Skeletal muscle satellite cell (primary cell): Measurements from ENCODE around the gene GPC5.

Source experiments
- H3K27me3 ChIP-seq: 2 replicates; pipeline ENCODE4 v1.7.0; 2013; ENCODE audit warnings: low read length; ENCODE audit not compliant: control insufficient read depth, insufficient read depth
- H3K36me3 ChIP-seq: 2 replicates; pipeline ENCODE4 v1.7.0; 2013; ENCODE audit warnings: mild to moderate bottlenecking, control low read depth, low read length; ENCODE audit not compliant: insufficient read depth
- H3K4me1 ChIP-seq: 2 replicates; pipeline ENCODE4 v1.7.0; 2013; ENCODE audit warnings: low read length; ENCODE audit not compliant: control insufficient read depth, insufficient read depth
- H3K4me2 ChIP-seq: 2 replicates; pipeline ENCODE4 v1.7.0; 2013; ENCODE audit warnings: mild to moderate bottlenecking, low read length
- H3K4me3 ChIP-seq: 2 replicates; pipeline ENCODE4 v1.7.0; 2013; ENCODE audit warnings: low read length
- H3K9ac ChIP-seq: 2 replicates; pipeline ENCODE4 v1.7.0; 2013; ENCODE audit warnings: mild to moderate bottlenecking, low read depth, low read length, moderate library complexity
- H3K9me3 ChIP-seq: replicated peaks from 2 replicates; pipeline ENCODE4 v1.7.0; 2013; ENCODE audit warnings: mild to moderate bottlenecking, control low read depth, low read length

GPC5 gene

DNA sequence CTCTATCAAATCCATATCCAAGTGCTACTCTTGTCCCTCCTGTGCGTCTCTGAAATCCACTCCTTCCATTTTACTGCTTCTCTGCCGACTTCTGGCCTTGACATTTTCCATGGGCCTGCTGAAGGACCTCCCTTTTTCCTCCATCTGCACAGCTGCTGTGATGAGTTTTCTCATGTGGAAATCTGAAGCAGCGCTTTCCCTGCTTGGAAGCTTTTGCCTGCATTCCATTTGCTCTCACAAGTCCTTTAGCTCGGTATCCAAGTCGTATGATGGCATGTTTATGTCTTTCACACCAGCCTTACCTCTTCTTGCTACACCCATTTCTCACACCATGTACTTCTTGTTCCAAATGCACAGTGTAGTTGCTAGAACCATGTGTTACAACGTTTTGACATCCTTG, 328.2 kb downstream of the GPC5 start:
- Histone ChIP-seq H3K4me3 (no peak overlapping the region), H3K4me2 (no peak overlapping the region), H3K9ac (no peak overlapping the region), H3K27me3 (no peaks in the 10 kb centered on the region), H3K9me3 (no peaks in the 10 kb centered on the region), H3K4me1 (no peaks in the 10 kb centered on the region), H3K36me3 (no peaks in the 10 kb centered on the region)

DNA sequence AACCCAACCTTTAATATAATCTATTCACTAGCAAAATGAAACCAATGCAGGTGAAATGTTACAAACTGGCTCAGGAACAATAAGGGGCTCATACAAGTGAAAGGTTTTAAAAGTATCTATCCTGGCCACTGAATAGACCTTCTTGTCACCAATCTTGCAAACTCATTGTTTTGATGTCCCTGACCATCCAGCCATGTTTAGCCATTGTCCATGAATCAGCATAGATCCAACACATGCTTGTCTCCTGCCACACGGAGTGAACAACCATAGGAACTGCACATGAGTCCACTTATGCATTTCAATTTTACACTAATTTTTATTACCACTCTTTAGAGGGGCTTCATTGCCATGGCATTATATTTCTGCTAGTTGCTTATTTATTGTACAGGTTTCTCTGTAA, 331.4 kb downstream of the GPC5 start:
- Histone ChIP-seq H3K4me3 (no peak overlapping the region), H3K9ac (no peak overlapping the region), H3K27me3 (no peaks in the 10 kb centered on the region), H3K4me1 (no peaks in the 10 kb centered on the region), H3K36me3 (no peaks in the 10 kb centered on the region), H3K4me2 (no peak overlapping the region), H3K9me3 (no peaks in the 10 kb centered on the region)

GRCh38 chr13:91739751-91740150, 341.3 kb downstream of the GPC5 start:
- H3K27me3 ChIP-seq, result no peaks in the 10 kb centered on the region
- H3K9me3 ChIP-seq, result no peaks in the 10 kb centered on the region
- H3K36me3 ChIP-seq, result no peaks in the 10 kb centered on the region
- H3K4me1 ChIP-seq, result no peaks in the 10 kb centered on the region
- no peak overlapping the region for H3K9ac ChIP-seq
- no peak overlapping the region for H3K4me2 ChIP-seq
- H3K4me3 ChIP-seq, result no peak overlapping the region

DNA sequence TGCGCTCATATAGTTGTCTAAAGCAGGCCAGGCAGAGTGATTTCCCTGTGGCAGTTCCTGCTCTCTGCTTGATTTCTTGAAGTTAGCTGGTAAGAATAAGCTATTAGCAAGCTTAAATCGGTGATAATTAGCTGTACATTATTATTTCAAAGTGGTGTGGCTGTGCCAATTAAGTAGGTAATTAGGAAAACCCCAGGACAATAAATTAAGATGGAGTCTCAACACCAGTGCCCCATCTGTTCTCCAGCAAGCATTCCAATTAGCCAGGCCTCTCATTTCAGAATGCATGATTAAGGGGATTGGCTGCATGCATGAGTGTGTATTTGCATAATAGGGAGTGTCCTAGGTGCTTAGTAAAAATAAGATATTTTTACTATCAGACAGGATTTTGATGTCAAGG, 342.3 kb downstream of the GPC5 start:
- Histone ChIP-seq H3K4me3 (no peak overlapping the region), H3K9ac (no peak overlapping the region)

GRCh38 chr13:91741925-91742324, 343.5 kb downstream of the GPC5 start:
- Histone ChIP-seq H3K9me3 (no peaks in the 10 kb centered on the region), H3K4me2 (no peak overlapping the region), H3K27me3 (no peaks in the 10 kb centered on the region), H3K4me1 (no peaks in the 10 kb centered on the region), H3K36me3 (no peaks in the 10 kb centered on the region), H3K9ac (no peak overlapping the region), H3K4me3 (no peak overlapping the region)

More for the DNA sequence above, 342.3 kb downstream of the GPC5 start:
- Histone ChIP-seq H3K4me1 (no peaks in the 10 kb centered on the region), H3K9me3 (no peaks in the 10 kb centered on the region), H3K4me2 (no peak overlapping the region), H3K27me3 (no peaks in the 10 kb centered on the region), H3K36me3 (no peaks in the 10 kb centered on the region)

GRCh38 chr13:91744284-91744683, 345.9 kb downstream of the GPC5 start:
- Histone ChIP-seq H3K9ac (no peak overlapping the region), H3K36me3 (no peaks in the 10 kb centered on the region), H3K9me3 (no peaks in the 10 kb centered on the region), H3K27me3 (no peaks in the 10 kb centered on the region), H3K4me2 (no peak overlapping the region), H3K4me1 (no peaks in the 10 kb centered on the region), H3K4me3 (no peak overlapping the region)

GRCh38 chr13:91745967-91746366, 347.5 kb downstream of the GPC5 start:
- H3K9ac ChIP-seq, result no peak overlapping the region
- H3K27me3 ChIP-seq, result no peaks in the 10 kb centered on the region
- H3K4me1 ChIP-seq, result no peaks in the 10 kb centered on the region
- no peak overlapping the region for H3K4me3 ChIP-seq
- H3K36me3 ChIP-seq, result no peaks in the 10 kb centered on the region
- H3K4me2 ChIP-seq, result no peak overlapping the region
- no peaks in the 10 kb centered on the region for H3K9me3 ChIP-seq

GRCh38 chr13:91747186-91747585, 348.8 kb downstream of the GPC5 start:
- Histone ChIP-seq H3K36me3 (no peaks in the 10 kb centered on the region), H3K4me1 (no peaks in the 10 kb centered on the region), H3K4me3 (no peak overlapping the region), H3K27me3 (no peaks in the 10 kb centered on the region), H3K9me3 (no peaks in the 10 kb centered on the region), H3K4me2 (no peak overlapping the region), H3K9ac (no peak overlapping the region)

DNA sequence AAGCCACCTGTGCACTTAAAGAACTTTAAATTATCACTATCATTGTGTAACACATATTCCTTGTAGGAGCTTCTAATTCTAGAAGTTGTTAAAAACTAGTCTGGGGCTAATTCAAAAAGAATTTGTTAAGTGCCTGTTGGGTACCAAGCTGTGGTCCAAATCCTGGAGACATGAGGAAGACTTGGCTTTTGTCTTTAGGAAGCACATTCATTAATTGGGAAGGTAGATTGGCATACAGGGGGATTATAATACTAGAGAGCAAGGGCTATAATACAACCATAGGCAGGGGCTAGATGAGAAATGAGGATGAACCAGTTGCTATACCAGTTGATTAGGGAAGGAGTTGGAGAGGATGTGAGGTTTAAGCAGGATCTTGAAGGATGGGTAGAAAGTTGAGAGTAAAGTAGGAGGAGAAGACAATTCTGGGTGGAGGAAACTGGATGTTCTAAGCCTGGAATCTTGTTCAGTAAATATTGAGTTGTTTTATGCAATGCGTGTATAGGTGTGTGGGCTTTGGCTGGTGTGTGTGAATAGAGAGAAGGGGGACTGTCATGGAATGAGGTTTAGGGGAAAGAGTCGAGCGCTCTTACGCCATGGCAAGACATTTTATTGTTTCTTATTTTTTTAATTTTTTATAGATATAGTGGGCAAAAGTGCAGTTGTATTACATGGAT, 350.1 kb downstream of the GPC5 start:
- Histone ChIP-seq H3K4me2 (no peak overlapping the region), H3K9me3 (peaks cover 2% of the 10 kb centered on the region), H3K4me3 (no peak overlapping the region), H3K4me1 (no peaks in the 10 kb centered on the region), H3K27me3 (no peaks in the 10 kb centered on the region), H3K9ac (no peak overlapping the region), H3K36me3 (no peaks in the 10 kb centered on the region)

GRCh38 chr13:91758724-91759123, 360.3 kb downstream of the GPC5 start:
- peaks cover 3% of the 10 kb centered on the region for H3K9me3 ChIP-seq
- H3K4me3 ChIP-seq, result no peak overlapping the region
- no peaks in the 10 kb centered on the region for H3K4me1 ChIP-seq
- H3K36me3 ChIP-seq, result no peaks in the 10 kb centered on the region
- H3K4me2 ChIP-seq, result no peak overlapping the region
- H3K9ac ChIP-seq, result no peak overlapping the region
- no peaks in the 10 kb centered on the region for H3K27me3 ChIP-seq

DNA sequence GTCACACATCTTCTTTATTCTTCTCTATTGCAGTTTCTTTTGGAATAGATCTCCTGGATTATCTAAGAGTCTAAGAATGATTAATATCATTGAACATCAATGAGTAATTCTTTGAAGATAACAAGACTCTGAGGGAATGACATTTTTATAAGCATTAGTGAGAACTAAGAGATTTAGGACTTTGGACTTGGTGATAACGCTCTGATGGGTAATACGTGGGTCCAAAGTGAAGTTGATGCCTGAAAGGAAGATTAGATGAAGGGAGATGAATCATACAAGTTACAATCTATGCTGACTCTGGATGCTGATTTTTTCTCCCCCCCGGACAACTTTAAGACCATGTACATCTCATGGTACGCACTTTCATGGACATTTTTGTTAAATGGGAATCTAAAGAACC, 364.5 kb downstream of the GPC5 start:
- H3K27me3 ChIP-seq, result no peaks in the 10 kb centered on the region
- H3K9ac ChIP-seq, result no peak overlapping the region
- no peaks in the 10 kb centered on the region for H3K36me3 ChIP-seq
- H3K4me1 ChIP-seq, result no peaks in the 10 kb centered on the region
- peaks cover 5% of the 10 kb centered on the region for H3K9me3 ChIP-seq
- no peak overlapping the region for H3K4me2 ChIP-seq
- no peak overlapping the region for H3K4me3 ChIP-seq

GRCh38 chr13:91764527-91764926, 366.1 kb downstream of the GPC5 start:
- H3K4me1 ChIP-seq, result no peaks in the 10 kb centered on the region
- H3K36me3 ChIP-seq, result no peaks in the 10 kb centered on the region
- peaks cover 5% of the 10 kb centered on the region for H3K9me3 ChIP-seq
- no peaks in the 10 kb centered on the region for H3K27me3 ChIP-seq
- H3K9ac ChIP-seq, result no peak overlapping the region
- no peak overlapping the region for H3K4me3 ChIP-seq
- no peak overlapping the region for H3K4me2 ChIP-seq
